ENCODE measurements around the gene STIM1.

- TF ChIP-seq CTCF (IDR thresholded peaks at IDR 0.05) (no peak), ZNF232 (CRISPR knock-in tag; IDR thresholded peaks at IDR 0.05) (no peak), E2F1 (CRISPR knock-in tag; IDR thresholded peaks at IDR 0.05) (no peak), ZNF138 (CRISPR knock-in tag; conservative IDR thresholded peaks at IDR 0.05) (no peak)
Observed at GRCh38 chr11:4006946-4007680, 151.6 kb downstream of the STIM1 start.

Data from WTC11 (cell line).